Upper lobe of left lung (tissue), 4 donors: Measurements from ENCODE around the gene INHBE.

Source experiments
- CTCF ChIP-seq, 6 experiments: fragments of 450-650 bp in 4 of 6; fragments of 200-600 bp in 2 of 6; sonication (generic) in 2 of 6; IDR thresholded peaks; one replicate each; pipeline ENCODE4 v1.5.1; 2016 to 2019; ENCODE audit warnings: antibody characterized with exemption in 6 of 6
- EP300 ChIP-seq, 4 donors: sonication (generic); formaldehyde crosslinking; IDR thresholded peaks; one replicate each; pipeline ENCODE4 v1.5.1; 2017; ENCODE audit warnings: antibody characterized with exemption in 4 of 4, control low read depth in 2 of 4
- POLR2A ChIP-seq, 4 donors: fragments of 450-650 bp; IDR thresholded peaks; one replicate each; pipeline ENCODE4 v1.5.1; 2016 to 2017; ENCODE audit warnings: antibody characterized with exemption in 4 of 4, mild to moderate bottlenecking in 2 of 4

- TF ChIP-seq EP300 (IDR thresholded peaks at IDR 0.05) (no peak), POLR2A (IDR thresholded peaks at IDR 0.05) (no peak), CTCF (IDR thresholded peaks at IDR 0.05) (no peak)
Observed at GRCh38 chr12:57471661-57472060, 16.6 kb downstream of the INHBE start.
